ENCODE results near the gene HSP90AB1.

DNA sequence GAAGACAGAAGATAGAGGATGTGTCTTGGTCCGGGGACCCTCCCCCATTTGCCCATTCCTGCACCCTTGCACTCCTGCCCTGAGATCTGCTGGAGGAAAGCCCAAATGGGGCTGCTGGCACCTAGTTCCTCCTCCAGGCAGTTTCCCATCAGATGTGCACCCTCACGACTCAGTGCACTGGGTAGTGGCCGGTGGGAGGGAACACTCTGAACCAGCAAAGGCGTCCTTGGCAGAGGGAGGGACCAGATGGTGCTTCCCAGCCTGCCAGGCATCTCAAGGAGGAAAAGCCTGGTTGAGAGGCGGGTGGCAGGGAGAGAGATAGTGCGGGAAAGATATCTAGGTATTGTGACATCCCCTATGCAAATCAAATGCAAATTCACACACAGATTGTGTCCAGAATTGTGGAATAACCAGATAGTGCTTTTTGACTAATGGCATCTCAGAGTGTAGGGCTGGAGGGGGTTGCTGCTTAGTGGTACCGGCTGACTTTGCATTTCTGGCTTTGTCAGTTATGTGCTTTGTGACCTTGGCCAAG lies 42.9 kb downstream of the HSP90AB1 start:
- TF ChIP-seq, protein P1, sequence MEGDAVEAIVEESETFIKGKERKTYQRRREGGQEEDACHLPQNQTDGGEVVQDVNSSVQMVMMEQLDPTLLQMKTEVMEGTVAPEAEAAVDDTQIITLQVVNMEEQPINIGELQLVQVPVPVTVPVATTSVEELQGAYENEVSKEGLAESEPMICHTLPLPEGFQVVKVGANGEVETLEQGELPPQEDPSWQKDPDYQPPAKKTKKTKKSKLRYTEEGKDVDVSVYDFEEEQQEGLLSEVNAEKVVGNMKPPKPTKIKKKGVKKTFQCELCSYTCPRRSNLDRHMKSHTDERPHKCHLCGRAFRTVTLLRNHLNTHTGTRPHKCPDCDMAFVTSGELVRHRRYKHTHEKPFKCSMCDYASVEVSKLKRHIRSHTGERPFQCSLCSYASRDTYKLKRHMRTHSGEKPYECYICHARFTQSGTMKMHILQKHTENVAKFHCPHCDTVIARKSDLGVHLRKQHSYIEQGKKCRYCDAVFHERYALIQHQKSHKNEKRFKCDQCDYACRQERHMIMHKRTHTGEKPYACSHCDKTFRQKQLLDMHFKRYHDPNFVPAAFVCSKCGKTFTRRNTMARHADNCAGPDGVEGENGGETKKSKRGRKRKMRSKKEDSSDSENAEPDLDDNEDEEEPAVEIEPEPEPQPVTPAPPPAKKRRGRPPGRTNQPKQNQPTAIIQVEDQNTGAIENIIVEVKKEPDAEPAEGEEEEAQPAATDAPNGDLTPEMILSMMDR (IDR thresholded peaks at IDR 0.05) = no peak
- TF ChIP-seq POLR2A (IDR thresholded peaks at IDR 0.05) = no peak
